ENCODE measurements around the gene FBXO15. TPM values are rescaled to one million over a fixed set of nuclear protein-coding genes. Genes with fewer than 3 reads are reported as not detected.

FBXO15 gene
- polyA plus RNA-seq, 1 donor from 2014 or later: 6.1 TPM

GRCh38 chr18:74142252-74142651 lies 5.4 kb downstream of the FBXO15 start (continued):
- TF ChIP-seq REST (IDR thresholded peaks at IDR 0.05; ENCODE audit: borderline replicate concordance): no peak

DNA sequence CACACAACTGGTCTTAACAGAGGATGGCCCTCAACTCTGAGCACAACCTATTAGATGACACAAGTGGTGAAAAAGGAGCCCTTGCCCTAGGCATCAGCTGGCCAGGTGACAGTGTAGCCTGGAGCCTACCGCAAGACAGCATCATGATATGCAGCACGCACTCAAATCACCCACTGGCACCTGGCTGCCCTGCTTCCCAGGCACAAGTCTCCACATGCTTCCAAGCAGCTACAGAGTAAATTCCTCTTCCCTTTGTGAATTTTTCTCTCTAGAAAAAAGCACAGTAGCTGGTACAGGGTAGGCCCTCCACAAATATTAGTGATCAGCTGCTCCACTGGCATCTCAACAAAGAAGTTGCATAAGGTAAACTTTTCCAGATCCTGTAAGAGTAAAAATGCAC lies 6.0 kb downstream of the FBXO15 start:
- Histone ChIP-seq H3K27me3 (ENCODE audit: insufficient read depth, low read depth, low read length) (no peaks in the 10 kb centered on the region), H3K9me3 (ENCODE audit: low read length) (no peaks in the 10 kb centered on the region), H2AFZ (ENCODE audit: low read depth, low read length) (no peak overlapping the region), H4K20me1 (ENCODE audit: insufficient read depth) (no peaks in the 10 kb centered on the region), H3K79me2 (replicated peaks; ENCODE audit: insufficient read depth, low read length) (no peaks in the 10 kb centered on the region), H3K9me2 (ENCODE audit: insufficient read depth, low read length) (no peaks in the 10 kb centered on the region), H3K4me2 (ENCODE audit: low read length) (no peak overlapping the region), H3K36me3 (ENCODE audit: insufficient read depth, low read length) (no peaks in the 10 kb centered on the region), H3K4me3 (ENCODE audit: low read length) (no peak overlapping the region), H3K27ac (ENCODE audit: low read length) (no peak overlapping the region), H3F3A (ENCODE audit: insufficient read depth, low read length, poor library complexity, severe bottlenecking) (no peaks in the 10 kb centered on the region), H3K9ac (ENCODE audit: low read length) (no peak overlapping the region)
- TF ChIP-seq, protein P1, sequence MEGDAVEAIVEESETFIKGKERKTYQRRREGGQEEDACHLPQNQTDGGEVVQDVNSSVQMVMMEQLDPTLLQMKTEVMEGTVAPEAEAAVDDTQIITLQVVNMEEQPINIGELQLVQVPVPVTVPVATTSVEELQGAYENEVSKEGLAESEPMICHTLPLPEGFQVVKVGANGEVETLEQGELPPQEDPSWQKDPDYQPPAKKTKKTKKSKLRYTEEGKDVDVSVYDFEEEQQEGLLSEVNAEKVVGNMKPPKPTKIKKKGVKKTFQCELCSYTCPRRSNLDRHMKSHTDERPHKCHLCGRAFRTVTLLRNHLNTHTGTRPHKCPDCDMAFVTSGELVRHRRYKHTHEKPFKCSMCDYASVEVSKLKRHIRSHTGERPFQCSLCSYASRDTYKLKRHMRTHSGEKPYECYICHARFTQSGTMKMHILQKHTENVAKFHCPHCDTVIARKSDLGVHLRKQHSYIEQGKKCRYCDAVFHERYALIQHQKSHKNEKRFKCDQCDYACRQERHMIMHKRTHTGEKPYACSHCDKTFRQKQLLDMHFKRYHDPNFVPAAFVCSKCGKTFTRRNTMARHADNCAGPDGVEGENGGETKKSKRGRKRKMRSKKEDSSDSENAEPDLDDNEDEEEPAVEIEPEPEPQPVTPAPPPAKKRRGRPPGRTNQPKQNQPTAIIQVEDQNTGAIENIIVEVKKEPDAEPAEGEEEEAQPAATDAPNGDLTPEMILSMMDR (IDR thresholded peaks at IDR 0.05; ENCODE audit: poor library complexity, severe bottlenecking): no peak
- TF ChIP-seq SMC3 (conservative IDR thresholded peaks at IDR 0.05; ENCODE audit: poor library complexity) (no peak), EP300 (conservative IDR thresholded peaks at IDR 0.05; ENCODE audit: poor library complexity, severe bottlenecking) (no peak), POLR2AphosphoS5 (IDR thresholded peaks at IDR 0.05) (no peak)

DNA sequence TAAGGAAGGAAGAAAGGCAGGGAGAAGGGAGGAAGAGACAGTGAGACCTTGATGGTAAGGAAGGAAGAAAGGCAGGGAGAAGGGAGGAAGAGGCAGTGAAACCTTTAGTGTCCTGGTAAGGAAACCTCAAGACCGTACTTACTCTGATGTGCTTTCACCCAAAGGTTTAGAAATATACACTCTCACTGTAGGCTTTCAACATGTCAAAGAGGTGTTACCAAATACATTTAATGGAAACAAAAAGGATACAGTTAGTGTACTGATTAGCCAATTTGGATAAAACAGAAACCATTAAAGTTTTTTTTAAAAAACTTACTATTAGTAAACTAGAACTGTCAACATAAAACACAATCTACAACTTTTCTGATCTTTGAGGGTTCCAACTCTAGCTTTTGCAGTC lies 7.1 kb downstream of the FBXO15 start:
- Histone ChIP-seq H3K27me3 (ENCODE audit: insufficient read depth, low read depth, low read length) (no peaks in the 10 kb centered on the region), H3K9ac (ENCODE audit: low read length) (no peak overlapping the region), H2AFZ (ENCODE audit: low read depth, low read length) (no peak overlapping the region), H3K4me3 (ENCODE audit: low read length) (no peak overlapping the region), H3K9me3 (ENCODE audit: low read length) (no peaks in the 10 kb centered on the region), H3K79me2 (replicated peaks; ENCODE audit: insufficient read depth, low read length) (no peaks in the 10 kb centered on the region), H3K4me2 (ENCODE audit: low read length) (no peak overlapping the region), H4K20me1 (ENCODE audit: insufficient read depth) (no peaks in the 10 kb centered on the region), H3K9me2 (ENCODE audit: insufficient read depth, low read length) (no peaks in the 10 kb centered on the region), H3F3A (ENCODE audit: insufficient read depth, low read length, poor library complexity, severe bottlenecking) (no peaks in the 10 kb centered on the region), H3K27ac (ENCODE audit: low read length) (no peak overlapping the region), H3K36me3 (ENCODE audit: insufficient read depth, low read length) (no peaks in the 10 kb centered on the region)
- no peak for TF ChIP-seq REST (IDR thresholded peaks at IDR 0.05; ENCODE audit: borderline replicate concordance)

All from neural cell (in vitro differentiated cells).